GM12878 (cell line): ENCODE results near the gene CFAP20. TPM values are rescaled to one million over a fixed set of nuclear protein-coding genes. Genes with fewer than 3 reads are reported as not detected.

Experiments used
- ATAC-seq: fragments of 200-7000 bp; cut with Tn5 transposase; 3 replicates; pipeline ENCODE4 v1.9.1; 2020; ENCODE audit warnings: mild to moderate bottlenecking, moderate library complexity
- BruUV-seq: library from RNA; stranded (reverse); fragments of 400-500 nt; replicated peaks from 2 replicates; lab custom pipeline; 2021; lab: Mats Ljungman, UMichigan
- CTCF ChIA-PET: fragments of 300-600 bp; sonication (Branson Sonifier 250); formaldehyde crosslinking; extraction: SDS; loops from one replicate; lab custom pipeline; 2021; ENCODE audit warnings: inconsistent platforms; lab: Yijun Ruan, JAX
- POLR2A ChIA-PET: fragments of 350-600 bp; formaldehyde crosslinking; extraction: SDS; loops from one replicate; lab custom pipeline; 2021; ENCODE audit warnings: inconsistent platforms; lab: Charles Lee
- RAD21 ChIA-PET: fragments of 300-600 bp; sonication (Branson Sonifier 250); formaldehyde crosslinking; loops from one replicate; lab custom pipeline; 2023; ENCODE audit warnings: antibody characterized with exemption; ENCODE audit not compliant: unreplicated experiment; lab: Charles Lee
- SMC1A ChIA-PET: fragments of 300-600 bp; sonication (Branson Sonifier 250); formaldehyde crosslinking; loops from one replicate; lab custom pipeline; 2023; ENCODE audit not compliant: unreplicated experiment, uncharacterized antibody; lab: Charles Lee
- DNase-seq: peaks from one replicate; pipeline ENCODE4 v3.0.0-alpha.2; 2011; ENCODE audit warnings: low read depth, low spot score
- FAIRE-seq: peaks from 3 replicates; lab custom pipeline; 2011; peaks lifted over from hg19 to GRCh38; lab: Jason Lieb, UNC
- H2AFZ ChIP-seq: 2 replicates; pipeline ENCODE4 v1.6.0; 2011; ENCODE audit warnings: low read depth, low read length, control low read depth; ENCODE audit not compliant: control insufficient read depth
- H3K27ac ChIP-seq: 2 replicates; pipeline ENCODE4 v1.5.1; 2011; ENCODE audit warnings: control low read depth; ENCODE audit not compliant: control insufficient read depth, insufficient read depth
- H3K27me3 ChIP-seq, 2 experiments: replicated peaks in 1 of 2; 2 replicates each; pipeline versions ENCODE4 v1.6.0 to v1.6.1; 2011; ENCODE audit warnings: low read length in 1 of 2; ENCODE audit not compliant: control insufficient read depth in 2 of 2, insufficient read depth in 2 of 2
- H3K36me3 ChIP-seq, 2 experiments: 2 replicates each; pipeline ENCODE4 v1.5.1; 2011; ENCODE audit warnings: low read length in 1 of 2; ENCODE audit not compliant: control insufficient read depth in 2 of 2, insufficient read depth in 2 of 2
- H3K4me1 ChIP-seq: 2 replicates; pipeline ENCODE4 v1.6.1; 2011; ENCODE audit warnings: mild to moderate bottlenecking, low read length, moderate library complexity, mixed read lengths; ENCODE audit not compliant: control insufficient read depth, insufficient read depth
- H3K4me2 ChIP-seq: 2 replicates; pipeline ENCODE4 v1.6.0; 2011; ENCODE audit warnings: control low read depth; ENCODE audit not compliant: control insufficient read depth, insufficient read depth
- H3K4me3 ChIP-seq: fragments of 200-600 bp; sonication (generic); 2 replicates; pipeline ENCODE4 v1.5.1; 2016
- H3K79me2 ChIP-seq: 2 replicates; pipeline ENCODE4 v1.6.0; 2011; ENCODE audit warnings: low read length; ENCODE audit not compliant: control insufficient read depth, insufficient read depth
- H3K9ac ChIP-seq: 2 replicates; pipeline ENCODE4 v1.8.0; 2011; ENCODE audit warnings: low read length, control low read depth, mixed read lengths; ENCODE audit not compliant: control insufficient read depth, insufficient read depth
- H3K9me3 ChIP-seq: replicated peaks from 3 replicates; pipeline ENCODE4 v1.5.1; 2011; ENCODE audit warnings: mild to moderate bottlenecking, low read length; ENCODE audit not compliant: control insufficient read depth, insufficient read depth
- H4K20me1 ChIP-seq: 2 replicates; pipeline ENCODE4 v1.6.0; 2011; ENCODE audit not compliant: control insufficient read depth, insufficient read depth
- CREM ChIP-seq: IDR thresholded peaks from 2 replicates; pipeline ENCODE4 v1.6.1; 2014; ENCODE audit warnings: antibody characterized with exemption, low read depth
- SIX5 ChIP-seq: IDR thresholded peaks from 2 replicates; pipeline ENCODE4 v1.6.1; 2011; ENCODE audit warnings: mild to moderate bottlenecking, low read depth, low read length, moderate library complexity; ENCODE audit not compliant: severe bottlenecking
- SMAD1 ChIP-seq: fragments of 450-650 bp; IDR thresholded peaks from 2 replicates; pipeline ENCODE4 v1.6.1; 2018; ENCODE audit warnings: mild to moderate bottlenecking, low read depth; ENCODE audit not compliant: partially characterized antibody
- SP1 ChIP-seq: IDR thresholded peaks from one replicate; pipeline ENCODE4 v1.6.1; 2011; ENCODE audit warnings: low read depth, low read length
- ZNF592 ChIP-seq: fragments of 450-650 bp; IDR thresholded peaks from 2 replicates; pipeline ENCODE4 v1.6.1; 2017; ENCODE audit warnings: mild to moderate bottlenecking, moderate library complexity
- ZNF622 ChIP-seq: fragments of 450-650 bp; IDR thresholded peaks from 2 replicates; pipeline ENCODE4 v1.6.1; 2017; ENCODE audit warnings: mild to moderate bottlenecking, inconsistent platforms
- WGBS: methylation state at CpG from one replicate; pipeline ENCODE4 v1.1.6; 2016; ENCODE audit warnings: low lambda C conversion rate; ENCODE audit not compliant: insufficient replicate concordance, insufficient coverage; ENCODE audit errors: missing lambda C conversion rate; 5-methylcytosine and 5-hydroxymethylcytosine counted together
- in situ Hi-C: fragments of 300-500 bp; cut with MboI; formaldehyde crosslinking; loops from 9 replicates; pipeline ENCODE4 v1.14.3; 2018; ENCODE audit warnings: mixed read lengths
- intact Hi-C: fragments of 100-400 bp; cut with micrococcal nuclease; formaldehyde crosslinking; loops from one replicate; pipeline ENCODE4 v1.14.2; 2022; ENCODE audit not compliant: unreplicated experiment
- polyA plus RNA-seq, 11 experiments: library from polyadenylated mRNA; depleted of rRNA in 4 of 11; unstranded in 6 of 11; stranded (reverse) in 5 of 11; fragments of >200 nt; fragmentation: Nextera tagmentation in 4 of 11; fragmentation: Illumina TruSeq in 1 of 11; extraction: Ambion mirVana in 4 of 11; extraction: Trizol in 1 of 11; gene quantifications; 1 replicate in 1 of 11; 2 replicates in 10 of 11; pipeline versions ENCODE4 v1.2.1 to v1.2.3, GENCODE V29; 2011 to 2016; ENCODE audit warnings: inconsistent platforms in 2 of 11, missing spikeins in 2 of 11, low read depth in 1 of 11
- total RNA-seq, 4 experiments: library from RNA; depleted of rRNA in 3 of 4; stranded (reverse); fragments of >200 nt in 3 of 4; fragmentation: Illumina TruSeq in 1 of 4; extraction: Trizol in 1 of 4; gene quantifications; 2 replicates each; pipeline versions ENCODE4 v1.2.1 to v1.2.3, GENCODE V29; 2013 to 2021

Gene CFAP20
- total and polyA plus RNA-seq, 10 of the 15 experiments (the other 5 are each of a cell fraction or from before 2014, with no cell fraction given), result 10.9 to 61.7 (median 46.2) TPM

GRCh38 chr16:58125781-58126335 is 3.3 kb downstream of the CFAP20 start:
- Histone ChIP-seq H3K4me1 (peaks cover 21% of the 10 kb centered on the region), H3K4me2 (peak overlapping the region; percentile 99), H3K27me3 (no peaks in the 10 kb centered on the region), H3K4me3 (peak overlapping the region; percentile 46), H3K36me3 (peaks cover 0 to 4% of the 10 kb centered on the region in 2 experiments; a peak in 1 of 4 replicates), H3K9me3 (no peaks in the 10 kb centered on the region), H2AFZ (no peak overlapping the region), H3K79me2 (peaks cover 66% of the 10 kb centered on the region), H3K9ac (no peak overlapping the region), H3K27ac (no peak overlapping the region), H4K20me1 (peaks cover 5% of the 10 kb centered on the region; the same call in 1 of the 2 replicates)
- ChIA-PET RAD21 (interaction anchor here (0.5 to 6.6 kb wide), 12 partner anchors 16 to 181 kb away, joined by 3 to 30 read pairs (median 4); no protein-coding TSS in a partner anchor), CTCF (interaction anchor here (0.6 to 13.7 kb wide), 19 partner anchors 9 to 368 kb away, joined by 3 to 186 read pairs (median 6); partner anchors contain the start of gene ZNF319), SMC1A (interaction anchor here (0.7 to 3.9 kb wide), 24 partner anchors 9 to 534 kb away, joined by 3 to 25 read pairs (median 4); a partner anchor contains a TSS), POLR2A (interaction anchor here (0.6 to 1.5 kb wide), 4 partner anchors 15 to 157 kb away, joined by 3 to 7 read pairs (median 4); no protein-coding TSS in a partner anchor)
- intact Hi-C loops, result loop anchor here (5.0 to 10.0 kb wide), 2 partner anchors 181 to 681 kb away; partner anchors contain the start of genes CIAPIN1 and COQ9
- no peak for TF ChIP-seq ZNF592
- no peak for TF ChIP-seq SMAD1
- no peak for TF ChIP-seq CREM
- no peak for TF ChIP-seq SIX5
- no peak for TF ChIP-seq SP1
- no peak for TF ChIP-seq ZNF622
- in situ Hi-C loops, result loop anchor here (5.0 kb wide), 1 partner anchor 104 kb away; no protein-coding TSS in a partner anchor
- no peak for FAIRE-seq
- BruUV-seq, result no TSS peak
- 64% methylated on average over 10 of the region's 10 CpGs for WGBS
- DNase-seq, result no peak
- ATAC-seq, result no peak
